ENCODE measurements around the gene TBC1D10A. TPM values are rescaled to one million over a fixed set of nuclear protein-coding genes. Genes with fewer than 3 reads are reported as not detected.

Gene TBC1D10A
- total RNA-seq, 1 experiment from 2014 or later: 8.4 TPM

DNA sequence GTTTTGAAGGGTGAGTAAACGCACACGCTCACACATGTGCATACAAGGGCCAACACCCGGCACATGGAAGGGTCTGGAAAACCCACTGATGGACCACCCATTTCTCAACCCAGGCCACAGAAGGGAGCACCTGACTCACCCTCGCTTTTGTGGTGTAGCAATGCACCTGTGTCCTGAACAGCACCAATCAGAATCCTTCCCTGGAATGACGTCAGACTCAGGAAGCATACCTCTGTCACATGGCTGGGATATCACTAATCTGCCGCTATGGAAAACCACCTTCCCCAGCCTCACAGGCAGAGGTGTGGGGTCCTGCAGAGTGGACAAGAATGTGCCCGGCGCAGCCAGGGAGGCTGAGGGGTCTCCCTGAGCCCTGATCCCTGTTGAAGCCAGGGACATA, 51.1 kb downstream of the TBC1D10A start:
- H3K4me1 ChIP-seq (ENCODE audit: insufficient read depth, low read length): no peaks in the 10 kb centered on the region; the same call in 1 of the 2 replicates
- H3K27me3 ChIP-seq (ENCODE audit: insufficient read depth, low read length): no peaks in the 10 kb centered on the region
- peak overlapping the region; percentile 27; the same call in 1 of the 2 replicates for H3K14ac ChIP-seq (ENCODE audit: insufficient read depth, low read length)
- no peak overlapping the region for H2BK120ac ChIP-seq (ENCODE audit: low read depth, low read length, poor library complexity, severe bottlenecking)
- H3K27ac ChIP-seq (ENCODE audit: insufficient read length, low read depth, low read length): no peak overlapping the region
- H2AK5ac ChIP-seq (ENCODE audit: insufficient read length, low read length): no peak overlapping the region
- DNase-seq: no peak
- Mint-ChIP-seq H3K36me3 (ENCODE audit: insufficient read depth in 1 of 3, low read depth in 3 of 3) (no peaks in the 10 kb centered on the region), H3K27ac (no peak overlapping the region; a peak in 1 of 7 replicates), H3K4me3 (no peak overlapping the region), H3K4me1 (peaks cover 10 to 17% of the 10 kb centered on the region in 2 experiments), H3K27me3 (ENCODE audit: low read depth) (peaks cover 8% of the 10 kb centered on the region), H3K9me3 (no peaks in the 10 kb centered on the region)
- H3K9ac ChIP-seq (ENCODE audit: extremely low read depth, insufficient read length, low read length): no peak overlapping the region
- no peak overlapping the region for H3T11ph ChIP-seq (ENCODE audit: low read length)
- no peak overlapping the region for H2BK20ac ChIP-seq (ENCODE audit: low read depth, low read length, poor library complexity, severe bottlenecking)
- no peaks in the 10 kb centered on the region for H3K79me1 ChIP-seq (ENCODE audit: insufficient read depth, low read depth, low read length, poor library complexity, severe bottlenecking)
- no peaks in the 10 kb centered on the region for H3K9me3 ChIP-seq (ENCODE audit: control insufficient read depth, low read depth, low read length)
- H2BK15ac ChIP-seq (ENCODE audit: low read depth, low read length): no peak overlapping the region
- H3K23me2 ChIP-seq (ENCODE audit: insufficient read length, low read depth, low read length, poor library complexity, severe bottlenecking): no peaks in the 10 kb centered on the region
- no peak overlapping the region for H4K8ac ChIP-seq (replicated peaks; ENCODE audit: insufficient read length, low read depth, low read length)
- no peak overlapping the region for H3K56ac ChIP-seq (ENCODE audit: insufficient read length, low read depth, low read length)
- no peak overlapping the region for H2BK5ac ChIP-seq (ENCODE audit: insufficient read length, low read length)
- WGBS (ENCODE audit: extremely low coverage, insufficient read length, low lambda C conversion rate): no CpG with 5 or more reads among the region's 8 CpGs
- H3K4me2 ChIP-seq (ENCODE audit: insufficient read depth, insufficient read length, low read length): no peak overlapping the region
- no peak overlapping the region for H2BK12ac ChIP-seq (ENCODE audit: insufficient read length, low read depth, low read length)
- no peaks in the 10 kb centered on the region for H4K20me1 ChIP-seq (ENCODE audit: control insufficient read depth, insufficient read depth, insufficient read length)
- TF ChIP-seq, protein P1, sequence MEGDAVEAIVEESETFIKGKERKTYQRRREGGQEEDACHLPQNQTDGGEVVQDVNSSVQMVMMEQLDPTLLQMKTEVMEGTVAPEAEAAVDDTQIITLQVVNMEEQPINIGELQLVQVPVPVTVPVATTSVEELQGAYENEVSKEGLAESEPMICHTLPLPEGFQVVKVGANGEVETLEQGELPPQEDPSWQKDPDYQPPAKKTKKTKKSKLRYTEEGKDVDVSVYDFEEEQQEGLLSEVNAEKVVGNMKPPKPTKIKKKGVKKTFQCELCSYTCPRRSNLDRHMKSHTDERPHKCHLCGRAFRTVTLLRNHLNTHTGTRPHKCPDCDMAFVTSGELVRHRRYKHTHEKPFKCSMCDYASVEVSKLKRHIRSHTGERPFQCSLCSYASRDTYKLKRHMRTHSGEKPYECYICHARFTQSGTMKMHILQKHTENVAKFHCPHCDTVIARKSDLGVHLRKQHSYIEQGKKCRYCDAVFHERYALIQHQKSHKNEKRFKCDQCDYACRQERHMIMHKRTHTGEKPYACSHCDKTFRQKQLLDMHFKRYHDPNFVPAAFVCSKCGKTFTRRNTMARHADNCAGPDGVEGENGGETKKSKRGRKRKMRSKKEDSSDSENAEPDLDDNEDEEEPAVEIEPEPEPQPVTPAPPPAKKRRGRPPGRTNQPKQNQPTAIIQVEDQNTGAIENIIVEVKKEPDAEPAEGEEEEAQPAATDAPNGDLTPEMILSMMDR (conservative IDR thresholded peaks at IDR 0.05): no peak
- H2AFZ ChIP-seq (ENCODE audit: low read length): no peak overlapping the region
- no peak overlapping the region for H3K4ac ChIP-seq (ENCODE audit: low read depth, low read length)
- H3K18ac ChIP-seq (ENCODE audit: insufficient read length, low read depth, low read length): no peak overlapping the region
- no peaks in the 10 kb centered on the region for H3K79me2 ChIP-seq (ENCODE audit: insufficient read depth, low read length)
- no peak overlapping the region for H4K5ac ChIP-seq (ENCODE audit: insufficient read length, low read depth, low read length)
- H4K91ac ChIP-seq (ENCODE audit: insufficient read length, low read depth, low read length): no peak overlapping the region
- no peak overlapping the region for H3K23ac ChIP-seq (ENCODE audit: insufficient read length, low read depth, low read length)

Measured in H9 (cell line).